GM23338 (cell line): Measurements from ENCODE around the gene FOCAD. TPM values are rescaled to one million over a fixed set of nuclear protein-coding genes. Genes with fewer than 3 reads are reported as not detected.

Source experiments
- ATAC-seq: fragments of 200-7000 bp; cut with Tn5 transposase; 3 replicates; pipeline ENCODE4 v1.9.1; 2020
- DNase-seq: peaks from one replicate; pipeline ENCODE4 v3.0.0-alpha.2; 2015; ENCODE audit warnings: low spot score
- H2AFZ ChIP-seq: fragments of 200-600 bp; sonication (generic); 2 replicates; pipeline ENCODE4 v1.8.0; 2016; ENCODE audit warnings: antibody characterized with exemption, mild to moderate bottlenecking, moderate library complexity
- H3F3A ChIP-seq: fragments of 200-600 bp; sonication (generic); replicated peaks from 2 replicates; pipeline ENCODE4 v1.8.0; 2017; ENCODE audit warnings: antibody characterized with exemption, mixed run types, low read depth
- H3K27ac ChIP-seq: fragments of 200-600 bp; sonication (generic); 2 replicates; pipeline ENCODE4 v1.6.1; 2016; ENCODE audit warnings: low read depth
- H3K27me3 ChIP-seq: fragments of 200-600 bp; sonication (generic); 2 replicates; pipeline ENCODE4 v1.8.0; 2016; ENCODE audit warnings: mild to moderate bottlenecking, mixed run types, moderate library complexity; ENCODE audit not compliant: insufficient read depth
- H3K36me3 ChIP-seq: fragments of 200-600 bp; sonication (generic); 2 replicates; pipeline ENCODE4 v1.8.0; 2016; ENCODE audit warnings: mild to moderate bottlenecking; ENCODE audit not compliant: insufficient read depth
- H3K4me1 ChIP-seq: fragments of 200-600 bp; sonication (generic); 2 replicates; pipeline ENCODE4 v1.8.0; 2016; ENCODE audit warnings: mild to moderate bottlenecking, moderate library complexity; ENCODE audit not compliant: insufficient read depth
- H3K4me2 ChIP-seq: fragments of 200-600 bp; sonication (generic); 2 replicates; pipeline ENCODE4 v1.7.1; 2017; ENCODE audit warnings: mixed run types
- H3K4me3 ChIP-seq: fragments of 200-600 bp; sonication (generic); 2 replicates; pipeline ENCODE4 v1.6.1; 2016; ENCODE audit warnings: mixed run types
- H3K79me2 ChIP-seq: fragments of 200-600 bp; sonication (generic); replicated peaks from 2 replicates; pipeline ENCODE4 v1.8.0; 2017; ENCODE audit warnings: mild to moderate bottlenecking; ENCODE audit not compliant: insufficient read depth
- H3K9me2 ChIP-seq: fragments of 200-600 bp; sonication (generic); 2 replicates; pipeline ENCODE4 v1.8.0; 2017; ENCODE audit not compliant: insufficient read depth
- H4K20me1 ChIP-seq: fragments of 200-600 bp; sonication (generic); replicated peaks from 2 replicates; pipeline ENCODE4 v1.8.0; 2017; ENCODE audit warnings: mild to moderate bottlenecking; ENCODE audit not compliant: insufficient read depth
- H3K27ac Mint-ChIP-seq: 2 replicates; pipeline ENCODE4 v1.8.0; 2020; ENCODE audit warnings: inconsistent platforms, mild to moderate bottlenecking, moderate library complexity, mixed read lengths
- H3K27me3 Mint-ChIP-seq: 3 replicates; pipeline ENCODE4 v1.8.0; 2022; ENCODE audit warnings: low read depth, mild to moderate bottlenecking, moderate library complexity, mixed read lengths, inconsistent platforms; ENCODE audit not compliant: insufficient read depth, poor library complexity
- H3K36me3 Mint-ChIP-seq: 3 replicates; pipeline ENCODE4 v1.8.0; 2021; ENCODE audit warnings: low read depth, mild to moderate bottlenecking, inconsistent platforms, moderate library complexity, mixed read lengths
- H3K4me1 Mint-ChIP-seq: 3 replicates; pipeline ENCODE4 v1.8.0; 2020; ENCODE audit warnings: mild to moderate bottlenecking, inconsistent platforms, mixed read lengths
- H3K4me3 Mint-ChIP-seq: 3 replicates; pipeline ENCODE4 v1.8.0; 2021; ENCODE audit warnings: moderate library complexity, mild to moderate bottlenecking, inconsistent platforms, mixed read lengths
- H3K9me3 Mint-ChIP-seq: 3 replicates; pipeline ENCODE4 v1.8.0; 2020; ENCODE audit warnings: moderate library complexity, mild to moderate bottlenecking, inconsistent platforms, mixed read lengths
- CREB1 ChIP-seq: fragments of 250-450 bp; sonication (Bioruptor Pico); IDR thresholded peaks from 2 replicates; pipeline ENCODE4 v1.5.0; 2020; ENCODE audit warnings: low read depth, mild to moderate bottlenecking, moderate library complexity
- CTCF ChIP-seq, 2 experiments: fragments of 200-600 bp in 1 of 2; sonication (generic) in 1 of 2; conservative IDR thresholded peaks; 2 replicates each; pipeline versions ENCODE4 v1.5.1 to v1.6.1; 2016 to 2017; ENCODE audit warnings: antibody characterized with exemption in 2 of 2, low read depth in 2 of 2, mild to moderate bottlenecking in 2 of 2, moderate library complexity in 1 of 2
- ETS1 ChIP-seq: IDR thresholded peaks from 2 replicates; pipeline ENCODE4 v1.6.1; 2016; ENCODE audit warnings: antibody characterized with exemption
- EZH2 ChIP-seq: fragments of 200-600 bp; sonication (generic); IDR thresholded peaks from one replicate; pipeline ENCODE4 v1.8.0; 2017; ENCODE audit warnings: antibody characterized with exemption, mild to moderate bottlenecking, low read depth; ENCODE audit not compliant: unreplicated experiment
- EZH2phosphoT487 ChIP-seq: fragments of 200-600 bp; sonication (generic); IDR thresholded peaks from one replicate; pipeline ENCODE4 v1.8.1; 2018; ENCODE audit warnings: antibody characterized with exemption; ENCODE audit not compliant: unreplicated experiment
- JUNB ChIP-seq: IDR thresholded peaks from one replicate; pipeline ENCODE4 v1.6.1; 2016; ENCODE audit warnings: antibody characterized with exemption; ENCODE audit not compliant: unreplicated experiment
- NANOG ChIP-seq: IDR thresholded peaks from 2 replicates; pipeline ENCODE4 v1.6.1; 2016; ENCODE audit warnings: antibody characterized with exemption, borderline replicate concordance
- POLR2AphosphoS5 ChIP-seq: IDR thresholded peaks from 2 replicates; pipeline ENCODE4 v1.6.1; 2016; ENCODE audit warnings: antibody characterized with exemption, low read depth
- REST ChIP-seq: IDR thresholded peaks from one replicate; pipeline ENCODE4 v1.6.1; 2018; ENCODE audit warnings: antibody characterized with exemption; ENCODE audit not compliant: unreplicated experiment
- STAT1 ChIP-seq: IDR thresholded peaks from one replicate; pipeline ENCODE4 v1.6.1; 2016; ENCODE audit warnings: antibody characterized with exemption; ENCODE audit not compliant: unreplicated experiment
- ZNF114 ChIP-seq: fragments of 250-450 bp; sonication (Bioruptor Pico); IDR thresholded peaks from 2 replicates; pipeline ENCODE4 v1.5.0; 2020; ENCODE audit warnings: mild to moderate bottlenecking, moderate library complexity
- ZNF331 ChIP-seq: fragments of 250-450 bp; sonication (Bioruptor Pico); IDR thresholded peaks from 2 replicates; pipeline ENCODE4 v1.5.0; 2020; ENCODE audit warnings: low read depth, mild to moderate bottlenecking, moderate library complexity
- ZNF462 ChIP-seq: fragments of 250-450 bp; sonication (Bioruptor Pico); IDR thresholded peaks from 2 replicates; pipeline ENCODE4 v1.5.0; 2020; ENCODE audit warnings: mild to moderate bottlenecking, moderate library complexity
- polyA plus RNA-seq: library from polyadenylated mRNA; unstranded; fragments of >200 nt; fragmentation: Nextera tagmentation; extraction: Ambion mirVana; gene quantifications from 2 replicates; pipeline ENCODE4 v1.2.1, GENCODE V29; 2016
- total RNA-seq: library from RNA; depleted of rRNA; stranded (reverse); fragments of >200 nt; shearing (Covaris generic); gene quantifications from 2 replicates; pipeline ENCODE4 v1.2.3, GENCODE V29; 2014

Gene FOCAD
- total and polyA plus RNA-seq, 2 experiments from 2014 or later = 13.7 to 66.5 TPM

GRCh38 chr9:20944507-20944906 lies 260.4 kb downstream of the FOCAD start:
- H2AFZ ChIP-seq = no peak overlapping the region
- H3K36me3 Mint-ChIP-seq = no peaks in the 10 kb centered on the region; the same call in 2 of the 3 replicates
- H3K27ac Mint-ChIP-seq = no peak overlapping the region
- H3F3A ChIP-seq = no peaks in the 10 kb centered on the region
- H3K4me1 ChIP-seq = peaks cover 15% of the 10 kb centered on the region
- no peaks in the 10 kb centered on the region for H4K20me1 ChIP-seq
- no peaks in the 10 kb centered on the region for H3K27me3 ChIP-seq
- no peak overlapping the region for H3K4me3 Mint-ChIP-seq
- no peak overlapping the region for H3K4me3 ChIP-seq
- DNase-seq (no peak), ATAC-seq (no peak)
- peaks cover 47% of the 10 kb centered on the region for H3K4me1 Mint-ChIP-seq
- no peaks in the 10 kb centered on the region for H3K9me2 ChIP-seq
- H3K27ac ChIP-seq = no peak overlapping the region
- TF ChIP-seq JUNB (no peak), REST (no peak), ZNF462 (no peak), EZH2 (no peak), CREB1 (CRISPR knock-in tag) (no peak), STAT1 (no peak), CTCF (conservative IDR thresholded peaks at IDR 0.05; ENCODE audit: low read depth in 2 of 2) (no peak), EZH2phosphoT487 (no peak), POLR2AphosphoS5 (no peak), ETS1 (no peak), ZNF114 (CRISPR knock-in tag) (no peak), NANOG (no peak), ZNF331 (CRISPR knock-in tag) (no peak)
- H3K4me2 ChIP-seq = no peak overlapping the region
- no peaks in the 10 kb centered on the region for H3K79me2 ChIP-seq
- peaks cover 1% of the 10 kb centered on the region for H3K27me3 Mint-ChIP-seq
- no peaks in the 10 kb centered on the region for H3K9me3 Mint-ChIP-seq
- H3K36me3 ChIP-seq = no peaks in the 10 kb centered on the region
